Left lobe of liver (tissue), 2 donors: Measurements from ENCODE around the gene PKP2. TPM values are rescaled to one million over a fixed set of nuclear protein-coding genes. Genes with fewer than 3 reads are reported as not detected.
A peak's percentile ranks its signal among the peaks of the same experiment; 100 is the strongest.
"Not testable (repeated sequence)": the region's sequence is repeated elsewhere in the genome, so short reads cannot be mapped to it uniquely, and the experiment has no call there.

ENCODE experiments used
- ATAC-seq: fragments of 200-7000 bp; cut with Tn5 transposase; one replicate; pipeline ENCODE4 v1.9.1; 2020; ENCODE audit warnings: mild to moderate bottlenecking, moderate library complexity
- DNase-seq: peaks from one replicate; pipeline ENCODE4 v3.0.0-alpha.2; 2020; ENCODE audit warnings: low spot score
- total RNA-seq: library from RNA; stranded (reverse); gene quantifications from one replicate; pipeline ENCODE4 v1.2.1, GENCODE V29; 2021
- donor health status: DM: no; HTN: no; CAD: no; lungs with moderate emphysema.
- donor health status: DM: no; HTN: yes; CAD: no.

PKP2 gene
- total RNA-seq, 1 donor from 2014 or later, result 21.4 TPM

DNA sequence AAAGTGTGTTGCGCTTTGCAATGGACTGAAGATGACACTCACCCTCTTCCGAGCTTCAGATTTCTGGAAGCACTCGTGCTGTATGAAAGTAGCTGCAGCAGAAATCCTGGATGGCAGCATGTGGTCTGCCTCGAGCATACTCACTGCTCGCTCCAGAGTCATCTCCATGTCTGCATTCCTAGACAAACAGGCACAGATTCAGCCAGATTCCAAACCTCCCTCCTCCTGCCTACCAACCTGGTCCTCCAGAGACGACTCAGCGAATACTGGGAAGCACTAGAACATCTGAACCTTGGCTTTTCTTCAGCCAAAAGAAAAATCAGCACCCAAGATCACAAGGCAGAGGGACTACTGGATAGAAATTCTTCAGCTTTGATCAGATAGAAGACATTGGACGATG is 27.7 kb downstream of the PKP2 start:
- ATAC-seq, result no peak
- DNase-seq, result no peak

DNA sequence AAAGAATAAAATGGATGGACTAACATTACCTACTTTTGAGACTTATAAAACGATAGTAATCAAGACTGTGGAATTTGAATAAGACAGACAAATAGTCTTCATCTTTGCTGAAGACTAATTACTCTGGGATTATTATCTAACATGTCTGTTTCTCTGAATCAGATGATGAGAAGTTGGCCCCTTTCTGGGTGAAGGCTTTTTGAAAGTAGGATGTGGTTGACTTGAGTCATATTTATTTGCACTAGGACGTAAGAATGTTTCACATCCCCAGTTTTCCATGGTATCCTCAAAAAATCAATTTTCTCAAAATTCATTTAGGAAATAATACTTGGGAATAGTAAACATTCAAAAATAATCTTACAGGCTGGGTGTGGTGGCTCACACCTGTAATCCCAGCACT is 31.8 kb downstream of the PKP2 start:
- no peak for DNase-seq
- no peak for ATAC-seq

DNA sequence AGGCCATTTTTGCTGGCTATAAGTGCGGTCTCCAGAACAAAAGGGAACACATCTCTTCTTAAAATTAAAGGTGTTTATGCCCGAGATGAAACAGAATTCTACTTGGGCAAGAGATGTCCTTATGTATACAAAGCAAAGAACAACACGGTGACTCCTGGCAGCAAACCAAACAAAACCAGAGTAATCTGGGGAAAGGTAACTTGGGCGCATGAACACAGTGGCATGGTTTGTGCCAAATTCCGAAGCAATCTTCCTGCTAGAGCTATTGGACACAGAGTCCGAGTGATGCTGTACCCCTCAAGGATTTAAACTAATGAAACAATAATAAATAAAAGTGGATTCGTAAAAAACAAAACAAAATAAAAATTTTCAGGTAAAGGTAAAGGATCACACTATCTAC is 33.4 kb downstream of the PKP2 start:
- peak; percentile 83 for ATAC-seq
- peak; percentile 73 for DNase-seq

DNA sequence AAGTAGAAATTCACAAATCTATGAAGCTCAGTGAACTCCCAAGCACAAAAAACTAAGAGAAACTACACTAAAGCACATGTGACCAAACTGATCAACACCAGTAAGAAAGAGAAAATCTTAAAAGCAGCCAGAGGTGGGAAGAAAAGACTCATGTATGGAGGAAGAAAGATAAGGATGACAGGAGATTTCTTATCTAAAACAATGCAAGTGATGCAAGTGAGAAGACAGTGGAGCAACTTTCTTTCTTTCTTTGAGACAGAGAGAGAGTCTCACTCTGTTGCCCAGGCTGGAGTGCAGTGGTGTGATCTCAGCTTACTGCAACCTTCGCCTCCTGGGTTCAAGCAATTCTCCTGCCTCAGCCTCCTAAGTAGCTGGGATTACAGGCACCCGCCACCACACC is 34.9 kb downstream of the PKP2 start:
- ATAC-seq, DNase-seq: not testable (repeated sequence)

DNA sequence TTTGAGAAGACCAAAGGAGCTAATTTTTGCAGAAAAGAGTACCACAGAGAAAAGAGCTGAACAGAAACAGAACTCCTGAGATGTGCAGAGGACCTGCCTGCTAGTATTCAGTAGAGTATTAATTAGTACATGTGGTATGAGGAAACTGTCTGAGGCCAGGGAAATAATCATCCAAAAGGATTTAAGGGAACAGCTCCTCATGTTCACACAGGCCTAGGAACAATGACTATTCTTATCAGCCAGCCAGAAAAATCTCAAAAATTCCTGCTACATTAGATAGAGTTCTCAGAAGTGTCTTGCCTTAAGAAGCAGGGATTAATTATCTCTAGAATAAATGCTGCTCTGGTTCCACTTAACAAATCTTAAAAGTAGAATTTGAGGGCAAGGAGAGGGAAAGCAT is 36.4 kb downstream of the PKP2 start:
- DNase-seq, result no peak
- peak; percentile 15 for ATAC-seq

DNA sequence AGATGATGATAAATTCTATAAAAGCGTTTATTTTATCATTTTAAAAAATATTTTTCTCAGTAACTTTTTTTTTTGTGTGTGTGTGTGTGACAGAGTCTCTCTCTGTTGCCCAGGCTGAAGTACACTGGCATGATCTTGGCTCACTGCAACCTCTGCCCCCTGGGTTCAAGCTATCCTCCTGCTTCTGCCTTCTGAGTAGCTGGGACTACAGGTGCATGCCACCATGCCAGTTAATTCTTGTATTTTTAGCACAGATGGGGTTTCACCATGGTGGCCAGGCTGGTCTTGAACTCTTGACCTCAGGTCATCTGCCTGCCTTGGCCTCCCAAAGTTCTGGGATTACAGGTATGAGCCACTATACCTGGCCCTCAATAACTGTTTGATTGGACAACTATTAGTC is 37.2 kb downstream of the PKP2 start:
- DNase-seq, result no peak

DNA sequence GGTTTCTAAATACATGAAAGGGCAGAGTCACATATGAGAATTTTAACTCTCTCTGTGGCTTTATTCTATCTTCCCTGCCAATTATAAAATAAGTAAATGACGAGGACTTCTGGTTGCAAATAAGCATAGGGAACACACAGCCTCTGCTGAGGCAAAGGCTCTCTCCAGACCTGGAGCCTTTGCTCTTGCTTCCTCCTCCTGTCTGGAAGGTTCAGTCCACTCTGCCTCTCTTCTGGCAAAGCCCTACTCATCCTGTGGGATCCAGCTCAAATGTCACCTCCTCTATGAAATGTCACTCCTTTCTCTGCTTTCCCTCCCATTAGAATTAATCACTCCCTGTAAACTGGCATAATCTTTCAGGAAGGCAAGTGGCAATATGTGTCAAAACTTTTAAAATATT is 41.9 kb downstream of the PKP2 start:
- ATAC-seq, result no peak
- DNase-seq, result no peak

More for the DNA sequence above, 37.2 kb downstream of the PKP2 start:
- peak; percentile 22 for ATAC-seq

DNA sequence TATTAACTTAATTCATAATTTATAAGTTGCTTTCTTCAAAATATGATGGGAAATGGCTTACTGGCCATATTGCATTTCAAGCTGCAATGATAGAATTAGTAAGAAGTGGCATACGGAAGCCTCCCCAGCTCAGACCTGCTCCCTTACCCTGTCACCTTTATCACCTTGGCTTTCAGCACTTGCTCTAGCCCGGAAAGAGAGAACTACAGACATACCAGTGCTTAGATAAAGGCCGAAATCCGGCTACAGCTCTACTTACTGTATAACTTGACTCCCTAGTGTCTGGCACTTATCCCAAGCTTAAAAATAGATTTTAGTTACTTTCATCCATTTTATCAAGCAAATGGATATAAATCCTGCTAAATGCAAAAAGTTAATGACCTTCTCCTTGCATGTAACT is 42.5 kb downstream of the PKP2 start:
- ATAC-seq, result no peak
- no peak for DNase-seq

DNA sequence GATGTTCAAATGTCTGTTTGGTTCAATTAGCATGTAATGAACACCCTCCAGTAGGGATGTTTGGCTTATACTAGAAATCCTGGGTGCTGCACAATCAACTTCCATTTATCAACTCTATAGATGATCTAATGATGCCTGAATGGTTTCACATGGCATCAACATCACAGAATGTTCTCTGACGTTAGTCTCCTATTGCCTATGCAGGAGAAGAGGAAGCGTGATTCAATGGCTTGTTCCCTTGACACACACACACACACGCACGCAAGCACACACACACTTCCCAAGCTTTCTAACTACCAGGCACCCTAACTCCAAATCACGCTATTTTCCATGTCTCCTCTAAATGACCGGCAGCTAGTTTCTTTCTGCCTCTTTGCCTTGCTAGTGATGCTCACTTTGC is 49.3 kb downstream of the PKP2 start:
- no peak for DNase-seq
- ATAC-seq, result no peak

DNA sequence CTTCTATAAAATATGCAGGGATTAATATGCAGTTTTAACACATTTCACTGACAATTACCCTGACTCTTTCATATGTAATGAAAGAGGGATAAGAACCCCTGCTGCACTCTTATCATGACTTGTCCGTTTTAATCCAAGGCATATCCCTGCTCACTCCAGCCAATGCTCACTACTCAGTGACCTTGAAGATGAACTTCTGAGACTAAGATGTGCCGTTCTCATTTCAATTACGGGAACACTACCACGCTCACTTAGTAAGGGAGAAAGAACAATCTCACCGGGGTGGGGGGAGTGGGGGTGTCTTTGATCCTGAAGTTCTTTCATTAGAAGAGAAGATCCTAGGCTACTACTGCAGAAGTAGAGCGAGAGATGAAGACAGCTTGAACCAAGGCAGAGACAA is 50.5 kb downstream of the PKP2 start:
- no peak for ATAC-seq
- DNase-seq, result no peak

DNA sequence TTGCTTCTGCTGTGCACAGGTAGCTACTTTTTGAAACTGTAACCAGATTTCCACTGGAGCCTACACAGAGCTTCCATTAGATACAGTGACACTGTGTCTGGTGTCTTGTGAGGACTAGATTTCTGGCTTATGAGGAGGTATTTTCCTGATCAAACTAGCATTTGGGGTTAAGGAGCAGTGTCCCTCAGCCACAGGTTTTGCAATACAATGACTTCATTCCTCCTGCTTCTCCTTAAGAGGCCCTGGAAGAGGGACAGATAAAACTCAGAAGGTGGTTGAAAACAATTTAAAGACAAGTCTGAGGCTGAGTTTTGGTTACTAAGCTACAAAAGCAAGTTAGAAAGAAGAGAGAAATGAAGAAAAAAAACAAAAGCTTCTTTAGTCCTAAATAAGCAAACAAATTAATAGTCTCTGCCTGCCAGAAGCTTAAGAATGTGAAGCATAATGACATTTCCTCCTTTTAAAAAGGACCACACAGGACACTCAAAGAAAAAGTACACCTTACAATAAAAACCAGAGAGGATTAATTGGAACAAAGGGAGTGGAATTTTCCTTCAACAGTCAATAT is 53.0 kb downstream of the PKP2 start:
- no peak for DNase-seq
- no peak for ATAC-seq

DNA sequence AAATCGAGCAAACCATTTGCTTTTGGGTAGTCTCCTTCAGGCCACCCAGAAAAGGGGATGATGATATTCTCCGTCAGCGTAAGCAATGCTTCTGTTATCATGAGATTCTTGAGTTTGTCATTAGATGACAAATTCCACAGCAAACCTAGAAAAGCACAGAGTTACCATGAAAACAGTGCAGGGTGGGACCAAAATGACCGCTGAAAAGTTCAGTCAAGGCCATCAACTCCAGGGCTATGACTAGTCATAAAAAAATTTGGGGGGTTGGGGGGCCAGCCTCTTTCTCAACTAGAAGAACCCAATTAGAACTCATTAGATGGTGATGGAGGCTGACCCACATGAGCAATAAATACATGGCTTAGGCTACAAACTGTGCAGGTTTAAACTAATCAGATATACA is 55.5 kb downstream of the PKP2 start:
- ATAC-seq (no peak), DNase-seq (no peak)

DNA sequence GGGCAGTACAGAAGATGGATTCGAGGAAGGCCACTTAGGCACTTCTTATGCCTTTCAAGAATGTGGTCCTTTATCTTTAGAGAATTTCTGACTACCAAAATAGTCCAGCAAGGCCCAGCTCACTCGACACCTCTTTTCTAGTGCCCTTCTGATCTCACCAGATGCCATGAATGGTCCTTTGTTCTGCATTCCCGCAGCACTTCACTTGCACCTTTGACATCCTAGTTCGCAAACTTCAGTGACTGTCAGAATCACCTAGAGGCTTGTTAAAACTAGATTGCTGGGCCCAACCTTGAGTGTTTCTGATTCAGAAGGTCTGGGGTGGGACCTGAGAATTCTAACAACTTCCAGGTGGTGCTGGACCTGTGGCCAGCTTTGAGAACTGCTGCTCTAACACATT is 56.7 kb downstream of the PKP2 start:
- no peak for ATAC-seq
- no peak for DNase-seq

DNA sequence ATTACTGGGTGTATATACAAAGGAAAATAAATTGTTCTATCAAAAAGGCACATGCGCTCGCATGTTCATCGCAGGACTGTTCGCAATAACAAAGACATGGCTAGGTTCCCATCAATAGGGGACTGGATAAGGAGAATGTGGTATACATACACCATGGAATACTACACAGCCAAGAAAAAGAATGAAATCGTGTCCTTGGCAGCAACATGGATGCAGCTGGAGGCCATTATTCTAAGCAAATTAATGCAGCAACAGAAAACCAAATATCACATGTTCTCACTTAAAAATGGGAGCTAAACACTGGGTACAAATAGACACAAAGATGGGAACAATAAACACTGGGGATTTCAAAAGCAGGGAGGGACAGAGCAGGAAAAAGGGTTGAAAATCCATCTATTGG is 58.6 kb downstream of the PKP2 start:
- DNase-seq (no peak), ATAC-seq (no peak)

DNA sequence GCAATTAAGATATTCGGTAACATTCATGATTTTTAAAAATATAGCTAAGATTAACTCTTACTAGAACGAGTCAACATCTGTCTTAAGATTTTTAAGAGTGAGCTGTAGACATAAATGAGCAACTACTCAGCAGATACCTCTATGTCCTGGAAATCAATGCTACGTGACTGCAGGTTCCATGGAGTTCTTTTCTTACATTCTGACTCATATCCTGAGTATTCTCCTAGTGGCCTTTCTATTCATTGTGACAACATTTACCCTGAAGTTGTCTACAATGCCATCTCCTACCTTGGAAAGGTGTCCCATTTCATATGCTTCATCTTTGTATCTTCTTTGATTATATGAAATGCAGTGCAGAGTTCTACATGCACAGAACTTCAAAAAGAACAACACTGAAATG is 59.9 kb downstream of the PKP2 start:
- ATAC-seq (no peak), DNase-seq (no peak)

DNA sequence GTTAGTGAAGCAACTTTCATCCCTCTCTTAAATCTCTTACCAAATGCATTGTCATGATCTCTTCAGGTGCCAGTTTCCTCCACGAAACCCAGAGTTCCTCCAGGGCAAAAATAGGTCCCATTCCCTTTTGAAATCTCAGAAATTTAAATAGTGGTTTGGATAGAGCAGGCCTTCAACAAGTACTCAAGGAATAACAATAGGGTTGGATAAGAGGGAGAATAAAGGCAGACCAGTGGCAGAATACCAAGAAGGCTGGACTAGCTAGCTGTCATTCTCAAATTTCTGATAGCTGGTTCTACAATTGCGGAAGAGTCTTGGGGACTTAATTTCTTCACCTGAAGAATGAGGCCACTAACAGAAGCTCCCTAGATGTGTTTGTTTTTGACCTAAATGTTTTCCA is 62.5 kb downstream of the PKP2 start:
- no peak for DNase-seq
- no peak for ATAC-seq

DNA sequence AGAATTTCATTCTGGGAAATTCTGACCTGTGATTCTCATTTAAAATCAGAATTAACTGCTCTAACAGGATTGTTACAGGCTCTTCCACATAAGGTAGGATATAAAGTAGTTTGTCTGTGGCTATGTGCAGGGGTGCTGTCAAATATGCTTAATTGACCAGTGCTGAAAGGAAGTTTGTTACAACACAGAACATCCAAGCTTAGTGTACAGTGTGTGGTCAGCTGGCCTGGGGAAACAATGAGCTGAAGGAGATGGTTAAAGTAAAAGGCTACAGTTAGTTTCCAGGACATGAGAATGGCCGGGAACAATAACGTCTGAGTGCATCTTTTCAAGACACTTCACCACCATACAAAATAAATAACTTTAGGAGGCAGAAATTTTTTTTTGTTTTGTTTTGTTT is 68.0 kb downstream of the PKP2 start:
- ATAC-seq (no peak), DNase-seq (no peak)

DNA sequence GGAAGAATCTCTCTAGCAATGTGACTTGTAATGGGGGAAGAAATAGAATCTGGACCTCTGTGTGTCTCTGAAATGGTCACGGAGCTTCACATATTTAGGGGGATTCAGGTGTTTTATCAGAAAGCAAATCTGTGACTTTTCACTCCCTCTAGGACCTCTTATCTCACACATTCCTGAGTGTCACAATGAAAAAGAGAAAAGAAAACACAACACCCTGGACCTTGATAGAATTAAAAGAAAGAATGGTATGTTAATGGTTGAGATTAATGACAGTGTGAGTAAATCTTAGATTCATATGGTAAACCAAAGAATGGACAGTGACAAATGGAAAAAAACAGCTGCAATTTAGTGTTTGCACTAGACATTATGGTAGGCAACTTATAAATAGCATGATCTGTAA is 68.5 kb downstream of the PKP2 start:
- no peak for DNase-seq
- no peak for ATAC-seq

DNA sequence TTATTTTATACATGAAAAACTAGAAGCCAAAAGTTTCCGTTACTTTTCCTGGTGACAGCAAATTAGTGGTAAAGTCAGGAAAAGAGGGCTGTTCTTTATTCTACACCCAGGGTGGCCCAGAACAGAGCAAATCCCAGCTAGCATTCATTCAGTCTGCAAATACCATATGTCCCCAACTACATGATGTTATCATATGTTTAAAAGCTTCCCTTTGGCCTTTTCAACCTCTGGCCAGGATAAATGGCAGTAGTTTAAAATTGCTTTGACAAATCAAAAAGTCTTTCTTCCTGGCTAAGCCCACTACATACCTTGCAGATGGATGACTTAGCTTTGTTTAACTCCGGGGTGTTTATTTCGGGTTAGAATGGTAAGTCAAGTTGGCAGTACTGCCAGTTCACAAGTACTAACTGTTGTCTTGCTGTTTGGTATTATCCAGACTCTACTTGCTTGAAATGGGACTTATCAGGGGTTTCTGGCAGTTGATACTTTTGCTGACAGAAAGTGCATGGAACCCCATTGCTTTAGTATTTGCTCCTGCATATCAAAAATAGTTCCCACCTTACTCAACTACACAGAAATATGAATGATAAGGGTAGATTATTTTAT is 69.7 kb downstream of the PKP2 start:
- no peak for ATAC-seq

DNA sequence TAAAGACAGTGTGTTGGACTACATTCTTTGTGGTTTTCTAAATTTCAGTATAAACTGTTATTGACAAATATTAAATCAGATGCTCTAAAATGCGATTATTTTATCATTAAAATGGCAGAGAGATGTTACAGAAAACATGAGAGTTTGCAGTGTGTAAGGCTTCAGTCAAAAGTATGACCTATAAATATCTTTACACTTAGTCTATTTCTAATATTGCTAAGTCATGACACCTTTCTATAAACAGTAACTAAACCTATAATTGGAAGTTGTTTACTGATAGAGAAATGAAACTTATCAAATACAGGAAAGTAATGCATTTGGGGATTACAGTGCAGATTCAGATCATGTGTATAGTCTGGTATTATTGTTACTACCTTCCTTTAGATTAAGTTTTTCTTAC is 72.0 kb downstream of the PKP2 start:
- no peak for DNase-seq
- no peak for ATAC-seq

More for the DNA sequence above, 69.7 kb downstream of the PKP2 start:
- DNase-seq, result no peak

DNA sequence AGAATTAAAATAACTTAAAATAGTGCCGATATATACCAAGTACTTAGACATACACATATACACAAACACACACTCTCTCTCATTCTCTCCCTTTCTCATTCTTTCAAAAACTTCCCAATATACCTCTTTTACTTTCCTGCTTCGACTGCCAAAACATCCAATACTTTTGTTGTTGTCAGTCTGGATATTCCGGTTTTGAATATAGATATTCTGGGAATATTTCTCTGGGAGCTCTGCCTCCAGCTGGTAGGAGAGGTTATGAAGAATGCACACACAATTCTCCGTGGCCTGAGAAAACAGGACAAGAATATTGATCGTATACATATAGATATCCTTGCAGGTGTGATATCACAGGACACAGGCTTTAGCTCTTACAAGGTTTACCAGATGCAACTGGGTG is 74.2 kb downstream of the PKP2 start:
- ATAC-seq (no peak), DNase-seq (no peak)

DNA sequence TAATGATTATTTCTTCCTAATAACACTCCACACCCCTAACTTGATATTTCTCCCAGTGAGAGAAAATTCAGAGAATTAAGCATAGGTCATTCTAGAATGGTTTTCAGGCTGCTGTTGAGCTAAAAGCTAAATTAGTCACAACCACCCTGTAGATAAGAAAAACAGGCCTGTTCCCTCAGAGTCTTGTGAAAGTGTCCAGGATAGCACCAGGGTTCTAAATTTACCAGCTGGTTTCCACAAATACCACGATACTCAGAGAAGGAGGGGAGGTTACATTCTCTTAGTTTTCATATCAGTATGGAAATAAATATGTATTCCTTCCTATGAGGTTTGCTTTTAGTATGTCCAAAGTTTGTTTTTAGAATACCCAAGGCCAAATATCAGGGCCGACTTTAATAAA is 74.9 kb downstream of the PKP2 start:
- DNase-seq (no peak), ATAC-seq (no peak)

DNA sequence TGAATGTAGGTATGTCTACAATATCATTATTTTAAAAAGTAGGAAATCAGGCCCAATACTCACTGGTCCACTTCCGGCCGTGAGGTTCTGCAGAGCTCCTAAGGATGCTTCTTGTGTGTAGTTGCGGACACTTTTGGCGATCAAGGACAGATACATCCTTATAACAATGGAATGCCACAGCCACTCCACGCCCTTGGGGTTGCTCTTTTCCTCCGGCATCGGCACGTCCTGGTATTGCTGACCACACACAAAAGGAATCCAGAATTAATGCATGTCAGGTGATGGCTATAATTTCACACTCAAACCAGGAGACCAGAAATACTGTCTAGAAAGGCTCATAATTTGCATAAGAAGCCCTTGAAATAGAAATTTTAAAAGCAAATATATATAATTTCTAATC is 75.3 kb downstream of the PKP2 start:
- ATAC-seq, result no peak
- no peak for DNase-seq
